ENCODE results near the gene ATP2B1.
"Not testable (repeated sequence)": the region's sequence is repeated elsewhere in the genome, so short reads cannot be mapped to it uniquely, and the experiment has no call there.

The ATP2B1 gene

GRCh38 chr12:89708565-89709156, at the start of gene ATP2B1:
Gene ATP2B1, minus strand, starts transcription at chr12:89708838. Its CDS starts 52,952 bp downstream, at chr12:89655886.
- Histone ChIP-seq H3K4me3 (ENCODE audit: low read length) (peak within 1 kb of the TSS; percentile 85), H3K27ac (ENCODE audit: low read length) (no peak within 1 kb of the TSS)
- WGBS (ENCODE audit: insufficient coverage, insufficient read length): no CpG with 5 or more reads among the region's 84 CpGs

DNA sequence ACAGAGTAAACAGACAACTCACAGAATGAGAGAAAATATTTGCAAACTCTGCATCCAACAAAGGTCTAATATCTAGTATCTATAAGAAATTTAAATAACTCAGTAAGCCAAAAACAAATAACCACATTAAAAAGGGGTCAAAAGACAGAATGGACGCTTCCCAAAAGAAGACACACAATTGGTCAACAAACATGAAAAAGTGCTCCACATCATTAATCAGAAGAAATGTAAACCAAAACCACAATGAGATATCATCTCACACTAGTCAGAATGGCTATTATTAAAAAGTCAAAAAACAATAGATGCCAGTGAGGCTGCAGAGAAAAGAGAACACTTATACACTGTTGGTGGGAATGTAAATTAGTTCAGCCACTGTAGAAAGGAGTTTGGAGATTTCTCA, 49.3 kb upstream of the ATP2B1 start:
- H3K4me1 ChIP-seq (ENCODE audit: control insufficient read depth, insufficient read depth, low read length); H3K9me3 ChIP-seq (ENCODE audit: control insufficient read depth, insufficient read depth, low read length); H3K4me3 ChIP-seq (ENCODE audit: low read length); DNase-seq (ENCODE audit: low read depth, low spot score); H3K27ac ChIP-seq (ENCODE audit: low read length); H3K27me3 ChIP-seq (ENCODE audit: control insufficient read depth, insufficient read depth, low read length); H3K36me3 ChIP-seq (ENCODE audit: control insufficient read depth, insufficient read depth, low read length): not testable (repeated sequence)
- no CpG with 5 or more reads among the region's 1 CpG for WGBS (ENCODE audit: insufficient coverage, insufficient read length)

More at GRCh38 chr12:89708565-89709156, at the start of gene ATP2B1:
- H3K9me3 ChIP-seq (ENCODE audit: control insufficient read depth, insufficient read depth, low read length): no peaks in the 10 kb centered on the region
- no peaks in the 10 kb centered on the region for H3K36me3 ChIP-seq (ENCODE audit: control insufficient read depth, insufficient read depth, low read length)
- no peak for DNase-seq (ENCODE audit: low read depth, low spot score)
- no peaks in the 10 kb centered on the region for H3K4me1 ChIP-seq (ENCODE audit: control insufficient read depth, insufficient read depth, low read length)
- peaks cover 5% of the 10 kb centered on the region; the same call in 1 of the 2 replicates for H3K27me3 ChIP-seq (ENCODE audit: control insufficient read depth, insufficient read depth, low read length)

DNA sequence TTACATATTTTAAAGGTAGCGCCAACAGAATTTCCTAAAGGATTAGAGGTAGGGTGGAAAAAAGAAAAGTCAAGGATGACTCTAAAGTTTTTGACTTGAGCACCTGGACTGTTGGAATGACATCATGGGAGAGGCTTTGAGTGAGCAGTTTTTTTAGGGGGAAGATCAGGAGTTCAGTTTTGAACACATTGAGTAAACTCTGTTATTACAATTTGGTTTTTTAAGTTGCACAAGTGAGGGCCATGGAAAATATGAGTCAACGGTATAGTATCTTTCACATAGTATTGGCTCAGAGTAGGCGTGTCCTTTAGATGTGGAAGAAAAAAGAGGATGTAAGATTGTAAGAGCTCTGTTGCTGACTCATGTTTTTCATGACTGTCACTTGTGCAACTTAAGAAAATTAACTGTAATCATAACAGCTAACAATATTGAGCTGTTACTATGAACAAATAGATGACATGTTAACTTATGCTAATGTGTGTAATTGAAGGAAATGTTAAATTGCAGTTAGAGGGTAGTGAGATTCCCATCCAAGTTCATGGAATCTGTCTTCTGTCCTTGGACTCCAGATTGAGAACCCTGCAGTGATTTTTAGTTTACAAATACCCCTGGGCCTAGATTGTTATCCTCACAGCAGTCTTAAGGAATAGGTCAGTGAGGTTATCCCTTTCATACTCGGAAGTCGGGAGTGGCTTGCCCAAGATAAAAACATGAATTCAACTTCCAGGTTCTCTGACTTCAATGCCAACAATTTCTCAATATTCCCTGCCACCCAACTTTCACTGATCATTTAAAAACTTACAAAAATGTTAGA, 48.2 kb upstream of the ATP2B1 start:
- WGBS (ENCODE audit: insufficient coverage, insufficient read length): no CpG with 5 or more reads among the region's 5 CpGs
- Histone ChIP-seq H3K36me3 (ENCODE audit: control insufficient read depth, insufficient read depth, low read length) (no peaks in the 10 kb centered on the region), H3K9me3 (ENCODE audit: control insufficient read depth, insufficient read depth, low read length) (no peaks in the 10 kb centered on the region), H3K4me3 (ENCODE audit: low read length) (no peak overlapping the region), H3K27ac (ENCODE audit: low read length) (no peak overlapping the region), H3K27me3 (ENCODE audit: control insufficient read depth, insufficient read depth, low read length) (no peaks in the 10 kb centered on the region), H3K4me1 (ENCODE audit: control insufficient read depth, insufficient read depth, low read length) (no peaks in the 10 kb centered on the region)
- DNase-seq (ENCODE audit: low read depth, low spot score): no peak

DNA sequence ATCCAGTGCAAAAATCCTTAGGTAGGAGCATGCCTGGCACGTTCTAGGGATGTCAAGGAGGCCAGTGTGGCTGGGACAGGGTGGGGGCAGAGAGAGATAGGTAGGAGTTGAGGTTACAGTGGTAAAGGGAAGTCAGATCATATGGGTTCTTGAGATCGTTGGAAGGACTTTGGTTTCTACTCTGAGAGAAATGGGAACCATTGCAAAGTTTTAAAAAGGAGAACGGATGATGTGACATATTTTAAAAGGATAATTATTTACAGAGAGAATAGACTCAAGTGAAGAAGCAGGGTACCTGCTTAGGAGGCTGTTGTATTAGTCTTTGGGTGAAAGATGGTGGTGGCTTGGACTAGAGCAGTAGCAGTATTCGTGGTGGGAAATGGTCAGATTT, 47.6 kb upstream of the ATP2B1 start:
- Histone ChIP-seq H3K4me1 (ENCODE audit: control insufficient read depth, insufficient read depth, low read length) (no peaks in the 10 kb centered on the region), H3K27ac (ENCODE audit: low read length) (no peak overlapping the region), H3K36me3 (ENCODE audit: control insufficient read depth, insufficient read depth, low read length) (no peaks in the 10 kb centered on the region), H3K27me3 (ENCODE audit: control insufficient read depth, insufficient read depth, low read length) (no peaks in the 10 kb centered on the region), H3K9me3 (ENCODE audit: control insufficient read depth, insufficient read depth, low read length) (no peaks in the 10 kb centered on the region), H3K4me3 (ENCODE audit: low read length) (no peak overlapping the region)
- no peak for DNase-seq (ENCODE audit: low read depth, low spot score)
- WGBS (ENCODE audit: insufficient coverage, insufficient read length): no CpG with 5 or more reads among the region's 4 CpGs

- no peaks in the 10 kb centered on the region for H3K9me3 ChIP-seq (ENCODE audit: control insufficient read depth, insufficient read depth, low read length)
- H3K27me3 ChIP-seq (ENCODE audit: control insufficient read depth, insufficient read depth, low read length): no peaks in the 10 kb centered on the region
- H3K4me3 ChIP-seq (ENCODE audit: low read length): no peak overlapping the region
- H3K4me1 ChIP-seq (ENCODE audit: control insufficient read depth, insufficient read depth, low read length): no peaks in the 10 kb centered on the region
- no peak for DNase-seq (ENCODE audit: low read depth, low spot score)
- no peak overlapping the region for H3K27ac ChIP-seq (ENCODE audit: low read length)
- H3K36me3 ChIP-seq (ENCODE audit: control insufficient read depth, insufficient read depth, low read length): no peaks in the 10 kb centered on the region
- no CpG with 5 or more reads among the region's 3 CpGs for WGBS (ENCODE audit: insufficient coverage, insufficient read length)
These were observed 45.4 kb upstream of the ATP2B1 start for GRCh38 chr12:89753997-89754396.

GRCh38 chr12:89752341-89752740, 43.7 kb upstream of the ATP2B1 start:
- WGBS (ENCODE audit: insufficient coverage, insufficient read length): no CpG with 5 or more reads among the region's 1 CpG
- Histone ChIP-seq H3K4me1 (ENCODE audit: control insufficient read depth, insufficient read depth, low read length) (no peaks in the 10 kb centered on the region), H3K36me3 (ENCODE audit: control insufficient read depth, insufficient read depth, low read length) (no peaks in the 10 kb centered on the region), H3K27ac (ENCODE audit: low read length) (no peak overlapping the region), H3K27me3 (ENCODE audit: control insufficient read depth, insufficient read depth, low read length) (no peaks in the 10 kb centered on the region), H3K9me3 (ENCODE audit: control insufficient read depth, insufficient read depth, low read length) (no peaks in the 10 kb centered on the region), H3K4me3 (ENCODE audit: low read length) (no peak overlapping the region)
- no peak for DNase-seq (ENCODE audit: low read depth, low spot score)

DNA sequence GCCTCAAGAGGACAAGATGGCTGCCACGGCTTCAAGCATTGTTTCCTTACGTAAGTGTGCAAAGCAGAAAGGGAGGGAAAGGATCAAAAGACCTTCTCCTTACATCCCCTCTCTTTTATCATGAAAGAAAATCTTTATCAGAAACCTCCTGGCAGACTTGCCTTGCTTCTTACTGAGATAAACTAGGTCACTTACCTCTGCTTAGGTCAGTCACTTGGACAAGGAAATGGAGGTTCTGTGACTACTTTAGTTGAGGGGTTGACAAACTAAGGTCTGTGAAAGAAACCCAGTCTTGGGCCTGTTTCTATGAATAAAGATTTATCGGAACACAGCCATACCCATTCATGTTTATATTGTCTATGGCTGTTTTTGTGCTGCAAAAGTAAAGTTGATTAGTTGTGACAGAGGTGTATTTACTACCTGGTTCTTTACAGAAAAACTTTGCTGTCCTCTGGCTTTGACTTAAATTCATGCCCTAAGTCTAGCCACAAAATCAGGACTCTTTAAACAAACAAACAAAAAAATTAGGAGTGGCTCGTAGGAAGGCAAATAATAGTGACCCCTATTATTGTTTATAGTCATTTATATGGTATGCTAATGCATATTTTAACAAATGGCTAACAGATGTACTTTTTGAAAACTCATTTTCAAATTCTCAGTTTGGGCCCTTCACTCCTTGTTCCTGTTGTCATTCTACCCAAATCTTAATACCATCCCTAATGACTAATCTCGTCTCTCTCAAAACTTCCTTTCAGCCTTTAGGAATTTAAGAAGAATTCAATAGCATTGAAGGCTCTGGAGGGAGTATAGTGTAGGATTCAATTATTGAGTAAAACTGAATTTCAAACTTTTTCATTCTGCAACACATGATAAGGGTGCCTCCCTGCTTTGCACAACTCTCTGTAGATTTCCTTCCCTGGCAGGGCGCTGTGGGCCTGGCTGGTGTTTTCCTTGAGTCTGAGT, 42.0 kb upstream of the ATP2B1 start:
- no peak for DNase-seq (ENCODE audit: low read depth, low spot score)
- H3K27ac ChIP-seq (ENCODE audit: low read length): no peak overlapping the region

DNA sequence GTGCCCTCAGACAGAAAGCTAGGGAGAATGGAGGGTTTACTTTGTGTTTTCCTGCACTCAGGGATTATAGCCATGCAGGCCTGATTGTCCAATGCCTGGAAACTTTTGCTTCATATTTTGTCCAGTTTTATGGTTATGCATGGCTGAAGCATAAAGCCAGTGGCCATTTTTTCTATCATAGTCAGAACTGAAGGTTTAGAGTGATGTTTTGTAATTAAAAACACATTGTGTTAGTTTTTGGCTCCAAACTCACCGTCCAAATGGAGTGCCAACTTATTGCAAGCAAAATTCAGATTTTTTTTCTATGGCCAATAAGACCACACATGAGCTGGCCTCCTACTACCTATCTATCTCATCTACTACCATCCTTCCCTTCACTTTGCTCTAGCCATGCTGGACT, 40.2 kb upstream of the ATP2B1 start:
- Histone ChIP-seq H3K4me3 (ENCODE audit: low read length) (no peak overlapping the region), H3K36me3 (ENCODE audit: control insufficient read depth, insufficient read depth, low read length) (no peaks in the 10 kb centered on the region), H3K27ac (ENCODE audit: low read length) (no peak overlapping the region), H3K9me3 (ENCODE audit: control insufficient read depth, insufficient read depth, low read length) (no peaks in the 10 kb centered on the region), H3K4me1 (ENCODE audit: control insufficient read depth, insufficient read depth, low read length) (no peaks in the 10 kb centered on the region), H3K27me3 (ENCODE audit: control insufficient read depth, insufficient read depth, low read length) (no peaks in the 10 kb centered on the region)
- no peak for DNase-seq (ENCODE audit: low read depth, low spot score)
- WGBS (ENCODE audit: insufficient coverage, insufficient read length): no CpG with 5 or more reads among the region's 1 CpG

More for the DNA sequence above, 42.0 kb upstream of the ATP2B1 start:
- Histone ChIP-seq H3K4me3 (ENCODE audit: low read length) (no peak overlapping the region), H3K9me3 (ENCODE audit: control insufficient read depth, insufficient read depth, low read length) (no peaks in the 10 kb centered on the region), H3K4me1 (ENCODE audit: control insufficient read depth, insufficient read depth, low read length) (no peaks in the 10 kb centered on the region), H3K27me3 (ENCODE audit: control insufficient read depth, insufficient read depth, low read length) (no peaks in the 10 kb centered on the region), H3K36me3 (ENCODE audit: control insufficient read depth, insufficient read depth, low read length) (no peaks in the 10 kb centered on the region)
- no CpG with 5 or more reads among the region's 6 CpGs for WGBS (ENCODE audit: insufficient coverage, insufficient read length)

GRCh38 chr12:89745286-89745685, 36.6 kb upstream of the ATP2B1 start:
- no peaks in the 10 kb centered on the region for H3K4me1 ChIP-seq (ENCODE audit: control insufficient read depth, insufficient read depth, low read length)
- H3K27me3 ChIP-seq (ENCODE audit: control insufficient read depth, insufficient read depth, low read length): no peaks in the 10 kb centered on the region
- no peaks in the 10 kb centered on the region for H3K9me3 ChIP-seq (ENCODE audit: control insufficient read depth, insufficient read depth, low read length)
- DNase-seq (ENCODE audit: low read depth, low spot score): no peak
- no peak overlapping the region for H3K27ac ChIP-seq (ENCODE audit: low read length)
- no peaks in the 10 kb centered on the region for H3K36me3 ChIP-seq (ENCODE audit: control insufficient read depth, insufficient read depth, low read length)
- no CpG with 5 or more reads among the region's 2 CpGs for WGBS (ENCODE audit: insufficient coverage, insufficient read length)
- no peak overlapping the region for H3K4me3 ChIP-seq (ENCODE audit: low read length)

- no peaks in the 10 kb centered on the region for H3K36me3 ChIP-seq (ENCODE audit: control insufficient read depth, insufficient read depth, low read length)
- H3K27me3 ChIP-seq (ENCODE audit: control insufficient read depth, insufficient read depth, low read length): no peaks in the 10 kb centered on the region
- H3K27ac ChIP-seq (ENCODE audit: low read length): no peak overlapping the region
- no CpG with 5 or more reads among the region's 2 CpGs for WGBS (ENCODE audit: insufficient coverage, insufficient read length)
- H3K4me3 ChIP-seq (ENCODE audit: low read length): no peak overlapping the region
- DNase-seq (ENCODE audit: low read depth, low spot score): no peak
- no peaks in the 10 kb centered on the region for H3K9me3 ChIP-seq (ENCODE audit: control insufficient read depth, insufficient read depth, low read length)
- H3K4me1 ChIP-seq (ENCODE audit: control insufficient read depth, insufficient read depth, low read length): no peaks in the 10 kb centered on the region
These were observed 33.8 kb upstream of the ATP2B1 start for GRCh38 chr12:89742337-89743022.

Data from iPS DF 6.9 (cell line).